HEK293 (cell line): ENCODE data around the gene BAZ2B.

ENCODE experiments used
- GLI4 ChIP-seq: fragments of 450-650 bp; formaldehyde crosslinking; IDR thresholded peaks from 2 replicates; pipeline ENCODE4 v1.5.1; 2016; ENCODE audit warnings: missing biosample characterization, missing genetic modification characterization
- REPIN1 ChIP-seq: fragments of 450-650 bp; formaldehyde crosslinking; IDR thresholded peaks from 2 replicates; pipeline ENCODE4 v1.5.1; 2017; ENCODE audit warnings: missing biosample characterization, missing genetic modification characterization, low read depth
- SP2 ChIP-seq: fragments of 450-650 bp; formaldehyde crosslinking; IDR thresholded peaks from 2 replicates; pipeline ENCODE4 v1.5.1; 2016; ENCODE audit warnings: missing biosample characterization, missing genetic modification characterization
- ZBTB7A ChIP-seq: fragments of 450-650 bp; formaldehyde crosslinking; IDR thresholded peaks from 2 replicates; pipeline ENCODE4 v1.5.1; 2016; ENCODE audit warnings: low read depth, missing biosample characterization, missing genetic modification characterization
- ZNF2 ChIP-seq: fragments of 450-650 bp; formaldehyde crosslinking; IDR thresholded peaks from 2 replicates; pipeline ENCODE4 v1.5.1; 2016; ENCODE audit warnings: missing biosample characterization, missing genetic modification characterization
- ZNF24 ChIP-seq: fragments of 450-650 bp; formaldehyde crosslinking; IDR thresholded peaks from 2 replicates; pipeline ENCODE4 v1.5.1; 2016; ENCODE audit warnings: missing biosample characterization, missing genetic modification characterization
- ZNF274 ChIP-seq, 2 experiments: fragments of 200-500 bp in 1 of 2; fragments of 450-650 bp in 1 of 2; sonication (Bioruptor generic) in 1 of 2; formaldehyde crosslinking in 1 of 2; IDR thresholded peaks; 2 replicates each; pipeline versions ENCODE4 v1.5.1 to v1.6.1; 2014 to 2016; ENCODE audit warnings: borderline replicate concordance in 1 of 2, inconsistent platforms in 1 of 2, low read length in 1 of 2, missing biosample characterization in 1 of 2, missing genetic modification characterization in 1 of 2
- ZNF549 ChIP-seq: fragments of 450-650 bp; IDR thresholded peaks from 2 replicates; pipeline ENCODE4 v1.5.1; 2018; ENCODE audit warnings: missing biosample characterization, missing genetic modification characterization, mild to moderate bottlenecking, inconsistent platforms, moderate library complexity
- ZNF555 ChIP-seq: fragments of 450-650 bp; formaldehyde crosslinking; conservative IDR thresholded peaks from 2 replicates; pipeline ENCODE4 v1.5.1; 2017; ENCODE audit warnings: missing biosample characterization, mild to moderate bottlenecking, missing genetic modification characterization, inconsistent platforms
- TF ChIP-seq, protein P1 (sequence below): fragments of 450-650 bp; formaldehyde crosslinking; IDR thresholded peaks from 2 replicates; pipeline ENCODE4 v1.5.1; 2016; ENCODE audit warnings: missing biosample characterization, missing genetic modification characterization
- TF ChIP-seq, protein P2 (sequence below): fragments of 450-650 bp; formaldehyde crosslinking; IDR thresholded peaks from 2 replicates; pipeline ENCODE4 v1.5.1; 2016; ENCODE audit warnings: missing biosample characterization, missing genetic modification characterization
- TF ChIP-seq, protein P3 (sequence below): fragments of 450-650 bp; formaldehyde crosslinking; IDR thresholded peaks from 2 replicates; pipeline ENCODE4 v1.5.1; 2016; ENCODE audit warnings: missing biosample characterization, missing genetic modification characterization

DNA sequence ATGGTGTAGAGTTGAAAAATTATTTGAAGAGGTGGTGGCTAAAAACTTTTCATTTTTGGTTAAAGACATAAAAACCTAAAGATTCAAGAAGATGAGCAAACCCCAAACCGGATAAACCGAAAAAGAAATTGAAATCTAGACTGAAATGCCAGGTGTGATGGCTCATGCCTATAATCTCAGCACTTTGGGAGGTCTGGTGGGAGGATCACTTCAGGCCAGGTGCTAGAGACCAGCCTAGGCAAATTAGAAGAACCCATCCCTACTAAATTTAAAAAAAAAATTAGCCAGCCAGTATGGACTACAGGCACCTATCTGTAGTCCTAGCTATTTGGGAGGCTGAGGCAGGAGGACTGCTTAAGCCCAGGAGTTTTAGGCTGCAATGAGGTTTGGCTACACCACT is 126.9 kb downstream of the BAZ2B start:
- no peak for TF ChIP-seq ZNF555 (tag by site-specific recombination)
- TF ChIP-seq, protein P1, sequence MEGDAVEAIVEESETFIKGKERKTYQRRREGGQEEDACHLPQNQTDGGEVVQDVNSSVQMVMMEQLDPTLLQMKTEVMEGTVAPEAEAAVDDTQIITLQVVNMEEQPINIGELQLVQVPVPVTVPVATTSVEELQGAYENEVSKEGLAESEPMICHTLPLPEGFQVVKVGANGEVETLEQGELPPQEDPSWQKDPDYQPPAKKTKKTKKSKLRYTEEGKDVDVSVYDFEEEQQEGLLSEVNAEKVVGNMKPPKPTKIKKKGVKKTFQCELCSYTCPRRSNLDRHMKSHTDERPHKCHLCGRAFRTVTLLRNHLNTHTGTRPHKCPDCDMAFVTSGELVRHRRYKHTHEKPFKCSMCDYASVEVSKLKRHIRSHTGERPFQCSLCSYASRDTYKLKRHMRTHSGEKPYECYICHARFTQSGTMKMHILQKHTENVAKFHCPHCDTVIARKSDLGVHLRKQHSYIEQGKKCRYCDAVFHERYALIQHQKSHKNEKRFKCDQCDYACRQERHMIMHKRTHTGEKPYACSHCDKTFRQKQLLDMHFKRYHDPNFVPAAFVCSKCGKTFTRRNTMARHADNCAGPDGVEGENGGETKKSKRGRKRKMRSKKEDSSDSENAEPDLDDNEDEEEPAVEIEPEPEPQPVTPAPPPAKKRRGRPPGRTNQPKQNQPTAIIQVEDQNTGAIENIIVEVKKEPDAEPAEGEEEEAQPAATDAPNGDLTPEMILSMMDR (tag by site-specific recombination): no peak
- no peak for TF ChIP-seq ZBTB7A (tag by site-specific recombination)
- TF ChIP-seq, protein P2, sequence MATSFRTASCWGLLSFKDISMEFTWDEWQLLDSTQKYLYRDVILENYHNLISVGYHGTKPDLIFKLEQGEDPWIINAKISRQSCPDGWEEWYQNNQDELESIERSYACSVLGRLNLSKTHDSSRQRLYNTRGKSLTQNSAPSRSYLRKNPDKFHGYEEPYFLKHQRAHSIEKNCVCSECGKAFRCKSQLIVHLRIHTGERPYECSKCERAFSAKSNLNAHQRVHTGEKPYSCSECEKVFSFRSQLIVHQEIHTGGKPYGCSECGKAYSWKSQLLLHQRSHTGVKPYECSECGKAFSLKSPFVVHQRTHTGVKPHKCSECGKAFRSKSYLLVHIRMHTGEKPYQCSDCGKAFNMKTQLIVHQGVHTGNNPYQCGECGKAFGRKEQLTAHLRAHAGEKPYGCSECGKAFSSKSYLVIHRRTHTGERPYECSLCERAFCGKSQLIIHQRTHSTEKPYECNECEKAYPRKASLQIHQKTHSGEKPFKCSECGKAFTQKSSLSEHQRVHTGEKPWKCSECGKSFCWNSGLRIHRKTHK (tag by site-specific recombination): no peak
- TF ChIP-seq GLI4: no peak
- no peak for TF ChIP-seq ZNF549
- no peak for TF ChIP-seq ZNF274 (IDR thresholded peaks at IDR 0.05; ENCODE audit: low read length)
- no peak for TF ChIP-seq ZNF274 (tag by site-specific recombination; IDR thresholded peaks at IDR 0.05; ENCODE audit: borderline replicate concordance)
- no peak for TF ChIP-seq REPIN1
- no peak for TF ChIP-seq SP2 (tag by site-specific recombination)
- TF ChIP-seq, protein P3, sequence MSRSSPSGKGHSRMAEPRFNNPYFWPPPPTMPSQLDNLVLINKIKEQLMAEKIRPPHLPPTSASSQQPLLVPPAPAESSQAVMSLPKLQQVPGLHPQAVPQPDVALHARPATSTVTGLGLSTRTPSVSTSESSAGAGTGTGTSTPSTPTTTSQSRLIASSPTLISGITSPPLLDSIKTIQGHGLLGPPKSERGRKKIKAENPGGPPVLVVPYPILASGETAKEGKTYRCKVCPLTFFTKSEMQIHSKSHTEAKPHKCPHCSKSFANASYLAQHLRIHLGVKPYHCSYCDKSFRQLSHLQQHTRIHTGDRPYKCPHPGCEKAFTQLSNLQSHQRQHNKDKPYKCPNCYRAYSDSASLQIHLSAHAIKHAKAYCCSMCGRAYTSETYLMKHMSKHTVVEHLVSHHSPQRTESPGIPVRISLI: no peak
- TF ChIP-seq ZNF2: no peak
- TF ChIP-seq ZNF24 (tag by site-specific recombination): no peak
